Uterus (tissue), 2 donors: ENCODE data around the gene HPS4.

Experiments used
- POLR2A ChIP-seq, 2 donors: fragments of 450-650 bp; IDR thresholded peaks; one replicate each; pipeline ENCODE4 v1.6.1; 2016; ENCODE audit warnings: antibody characterized with exemption in 2 of 2, mild to moderate bottlenecking in 1 of 2, moderate library complexity in 1 of 2
- TF ChIP-seq, protein P1 (sequence below), 4 experiments: fragments of 200-600 bp in 2 of 4; fragments of 450-650 bp in 2 of 4; sonication (generic) in 2 of 4; IDR thresholded peaks; one replicate each; pipeline ENCODE4 v1.5.1; 2016 to 2019; ENCODE audit warnings: antibody characterized with exemption in 4 of 4, mild to moderate bottlenecking in 2 of 4, moderate library complexity in 1 of 4

DNA sequence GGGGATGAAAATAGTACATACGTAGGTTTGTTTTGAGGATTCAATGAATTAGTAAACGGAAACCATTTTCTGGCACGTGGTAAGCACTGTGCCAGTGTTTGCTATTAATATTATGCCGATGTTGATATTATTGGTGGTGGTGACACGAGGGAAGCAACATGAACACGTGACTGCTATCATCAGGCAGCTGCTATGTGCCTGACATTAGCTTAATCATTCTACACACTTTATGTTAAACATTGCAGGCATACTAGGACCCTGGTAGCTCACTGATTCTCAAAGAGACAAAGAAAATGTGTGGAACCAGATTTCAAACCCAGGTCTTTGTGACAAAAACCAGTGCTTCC is 750 bp upstream of the HPS4 start:
- TF ChIP-seq, protein P1, sequence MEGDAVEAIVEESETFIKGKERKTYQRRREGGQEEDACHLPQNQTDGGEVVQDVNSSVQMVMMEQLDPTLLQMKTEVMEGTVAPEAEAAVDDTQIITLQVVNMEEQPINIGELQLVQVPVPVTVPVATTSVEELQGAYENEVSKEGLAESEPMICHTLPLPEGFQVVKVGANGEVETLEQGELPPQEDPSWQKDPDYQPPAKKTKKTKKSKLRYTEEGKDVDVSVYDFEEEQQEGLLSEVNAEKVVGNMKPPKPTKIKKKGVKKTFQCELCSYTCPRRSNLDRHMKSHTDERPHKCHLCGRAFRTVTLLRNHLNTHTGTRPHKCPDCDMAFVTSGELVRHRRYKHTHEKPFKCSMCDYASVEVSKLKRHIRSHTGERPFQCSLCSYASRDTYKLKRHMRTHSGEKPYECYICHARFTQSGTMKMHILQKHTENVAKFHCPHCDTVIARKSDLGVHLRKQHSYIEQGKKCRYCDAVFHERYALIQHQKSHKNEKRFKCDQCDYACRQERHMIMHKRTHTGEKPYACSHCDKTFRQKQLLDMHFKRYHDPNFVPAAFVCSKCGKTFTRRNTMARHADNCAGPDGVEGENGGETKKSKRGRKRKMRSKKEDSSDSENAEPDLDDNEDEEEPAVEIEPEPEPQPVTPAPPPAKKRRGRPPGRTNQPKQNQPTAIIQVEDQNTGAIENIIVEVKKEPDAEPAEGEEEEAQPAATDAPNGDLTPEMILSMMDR (IDR thresholded peaks at IDR 0.05): no peak
- TF ChIP-seq POLR2A (IDR thresholded peaks at IDR 0.05): no peak
